HCT116 (cell line): ENCODE data around the gene MIB2.

Source experiments
- EZH2phosphoT487 ChIP-seq: fragments of 200-600 bp; IDR thresholded peaks from 2 replicates; pipeline ENCODE4 v1.6.1; 2018; ENCODE audit warnings: antibody characterized with exemption, borderline replicate concordance
- POLR2A ChIP-seq: IDR thresholded peaks from 2 replicates; pipeline ENCODE4 v1.7.0; 2011; ENCODE audit warnings: borderline replicate concordance; ENCODE audit not compliant: insufficient read depth, insufficient read length; ENCODE audit errors: extremely low read depth
- POLR2AphosphoS5 ChIP-seq: IDR thresholded peaks from 2 replicates; pipeline ENCODE4 v1.6.1; 2011; ENCODE audit warnings: mild to moderate bottlenecking, low read depth, low read length, moderate library complexity
- TF ChIP-seq, protein P1 (sequence below), 3 experiments: fragments of 200-600 bp in 1 of 3; sonication (generic) in 1 of 3; IDR thresholded peaks in 2 of 3; conservative IDR thresholded peaks in 1 of 3; 2 replicates each; pipeline ENCODE4 v1.5.1; 2012 to 2017; ENCODE audit warnings: low read depth in 2 of 3, low read length in 2 of 3, antibody characterized with exemption in 1 of 3, borderline replicate concordance in 1 of 3, control low read depth in 1 of 3, mild to moderate bottlenecking in 1 of 3, mixed read lengths in 1 of 3, mixed run types in 1 of 3, moderate library complexity in 1 of 3; ENCODE audit not compliant: insufficient read depth in 1 of 3

- TF ChIP-seq, protein P1, sequence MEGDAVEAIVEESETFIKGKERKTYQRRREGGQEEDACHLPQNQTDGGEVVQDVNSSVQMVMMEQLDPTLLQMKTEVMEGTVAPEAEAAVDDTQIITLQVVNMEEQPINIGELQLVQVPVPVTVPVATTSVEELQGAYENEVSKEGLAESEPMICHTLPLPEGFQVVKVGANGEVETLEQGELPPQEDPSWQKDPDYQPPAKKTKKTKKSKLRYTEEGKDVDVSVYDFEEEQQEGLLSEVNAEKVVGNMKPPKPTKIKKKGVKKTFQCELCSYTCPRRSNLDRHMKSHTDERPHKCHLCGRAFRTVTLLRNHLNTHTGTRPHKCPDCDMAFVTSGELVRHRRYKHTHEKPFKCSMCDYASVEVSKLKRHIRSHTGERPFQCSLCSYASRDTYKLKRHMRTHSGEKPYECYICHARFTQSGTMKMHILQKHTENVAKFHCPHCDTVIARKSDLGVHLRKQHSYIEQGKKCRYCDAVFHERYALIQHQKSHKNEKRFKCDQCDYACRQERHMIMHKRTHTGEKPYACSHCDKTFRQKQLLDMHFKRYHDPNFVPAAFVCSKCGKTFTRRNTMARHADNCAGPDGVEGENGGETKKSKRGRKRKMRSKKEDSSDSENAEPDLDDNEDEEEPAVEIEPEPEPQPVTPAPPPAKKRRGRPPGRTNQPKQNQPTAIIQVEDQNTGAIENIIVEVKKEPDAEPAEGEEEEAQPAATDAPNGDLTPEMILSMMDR (IDR thresholded peaks at IDR 0.05 in 2 of 3, conservative IDR thresholded peaks at IDR 0.05 in 1 of 3; ENCODE audit: borderline replicate concordance in 1 of 3, insufficient read depth in 1 of 3, low read depth in 2 of 3, low read length in 2 of 3), result no peak
- TF ChIP-seq POLR2A (no peak), EZH2phosphoT487 (no peak), POLR2AphosphoS5 (no peak)
Observed at GRCh38 chr1:1626207-1627141, 11.2 kb downstream of the MIB2 start.
